Tibial nerve (tissue), 4 donors: Measurements from ENCODE around the gene PPP4R1.

Experiments used
- CTCF ChIP-seq, 5 experiments: fragments of 200-600 bp in 3 of 5; fragments of 450-650 bp in 2 of 5; sonication (generic) in 3 of 5; IDR thresholded peaks; one replicate each; pipeline ENCODE4 v1.5.1; 2016 to 2019; ENCODE audit warnings: antibody characterized with exemption in 5 of 5, mild to moderate bottlenecking in 3 of 5, moderate library complexity in 2 of 5
- EP300 ChIP-seq, 2 donors: sonication (generic); formaldehyde crosslinking; IDR thresholded peaks; one replicate each; pipeline ENCODE4 v1.6.1; 2017; ENCODE audit warnings: antibody characterized with exemption in 2 of 2, mild to moderate bottlenecking in 1 of 2
- POLR2A ChIP-seq, 2 donors: fragments of 450-650 bp; IDR thresholded peaks; one replicate each; pipeline ENCODE4 v1.6.1; 2017; ENCODE audit warnings: antibody characterized with exemption in 2 of 2, mild to moderate bottlenecking in 2 of 2, moderate library complexity in 2 of 2

GRCh38 chr18:9569178-9569577 lies 45.2 kb downstream of the PPP4R1 start:
- TF ChIP-seq CTCF (IDR thresholded peaks at IDR 0.05) = no peak
- no peak for TF ChIP-seq EP300 (IDR thresholded peaks at IDR 0.05)
- TF ChIP-seq POLR2A (IDR thresholded peaks at IDR 0.05) = no peak
